Bronchial smooth muscle cell (primary cell): ENCODE measurements around the gene LBR. TPM values are rescaled to one million over a fixed set of nuclear protein-coding genes. Genes with fewer than 3 reads are reported as not detected.

ENCODE experiments used
- total RNA-seq: library from RNA; depleted of rRNA; stranded (reverse); fragments of >200 nt; gene quantifications from 2 replicates; pipeline ENCODE4 v1.2.1, GENCODE V29; 2014

Gene LBR
- 11.2 and 17.4 TPM in 2 replicates for total RNA-seq

DNA sequence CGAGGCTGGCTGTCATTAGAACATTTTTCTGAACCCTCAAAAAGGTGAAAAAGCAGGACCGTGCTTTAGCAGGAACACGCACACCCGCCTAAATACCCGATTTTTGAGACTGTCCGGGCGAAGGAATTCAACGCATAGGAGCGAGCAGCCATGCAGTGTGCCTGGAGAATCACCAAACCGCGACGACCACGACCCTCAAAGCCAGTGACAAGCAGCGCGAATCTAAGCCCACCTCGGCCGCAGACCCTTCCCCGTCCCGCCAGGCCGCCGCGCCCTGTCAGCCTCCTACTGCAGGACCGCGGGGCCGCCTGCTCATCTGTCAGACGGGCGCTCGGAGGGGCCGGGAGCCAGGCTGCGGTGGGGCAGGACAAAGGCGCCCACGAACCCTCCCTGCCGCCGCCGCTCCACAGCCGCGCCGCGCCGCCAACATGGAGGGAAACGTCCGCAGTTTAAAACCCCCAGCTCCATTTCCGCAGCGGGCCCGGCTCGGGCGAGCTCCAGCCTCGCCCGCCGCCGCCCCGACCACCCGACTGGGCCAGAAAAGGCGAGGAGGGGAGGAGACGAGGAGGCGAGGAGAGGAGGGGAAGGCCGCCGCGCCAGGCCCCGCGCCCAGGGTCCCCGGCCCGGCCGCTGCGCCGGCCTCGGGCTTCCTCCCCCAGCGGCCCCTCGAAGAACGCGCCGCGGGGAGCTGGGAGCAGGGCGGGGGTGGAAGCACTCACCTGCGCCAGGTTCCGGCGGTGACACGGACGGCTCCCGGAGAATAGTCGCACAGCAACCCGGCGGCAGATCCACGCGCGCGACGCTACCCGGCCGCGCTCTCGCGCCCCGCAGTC is at the start of gene LBR:
Gene LBR, minus strand, starts transcription at position 804 of the 833 bp plus-strand sequence. CDS start 3,963 bp downstream, outside the sequence.

Other genes with a start within 250 kb of the LBR start
- gene ENAH, start 225.1 kb upstream of the LBR start, total RNA-seq: 97.4 and 127 TPM in 2 replicates